Measurements from ENCODE around the gene MAPK1.
"Not testable (repeated sequence)": the region's sequence is repeated elsewhere in the genome, so short reads cannot be mapped to it uniquely, and the experiment has no call there.

GRCh38 chr22:21905234-21905633, 37.8 kb upstream of the MAPK1 start:
- TF ChIP-seq, protein P1, sequence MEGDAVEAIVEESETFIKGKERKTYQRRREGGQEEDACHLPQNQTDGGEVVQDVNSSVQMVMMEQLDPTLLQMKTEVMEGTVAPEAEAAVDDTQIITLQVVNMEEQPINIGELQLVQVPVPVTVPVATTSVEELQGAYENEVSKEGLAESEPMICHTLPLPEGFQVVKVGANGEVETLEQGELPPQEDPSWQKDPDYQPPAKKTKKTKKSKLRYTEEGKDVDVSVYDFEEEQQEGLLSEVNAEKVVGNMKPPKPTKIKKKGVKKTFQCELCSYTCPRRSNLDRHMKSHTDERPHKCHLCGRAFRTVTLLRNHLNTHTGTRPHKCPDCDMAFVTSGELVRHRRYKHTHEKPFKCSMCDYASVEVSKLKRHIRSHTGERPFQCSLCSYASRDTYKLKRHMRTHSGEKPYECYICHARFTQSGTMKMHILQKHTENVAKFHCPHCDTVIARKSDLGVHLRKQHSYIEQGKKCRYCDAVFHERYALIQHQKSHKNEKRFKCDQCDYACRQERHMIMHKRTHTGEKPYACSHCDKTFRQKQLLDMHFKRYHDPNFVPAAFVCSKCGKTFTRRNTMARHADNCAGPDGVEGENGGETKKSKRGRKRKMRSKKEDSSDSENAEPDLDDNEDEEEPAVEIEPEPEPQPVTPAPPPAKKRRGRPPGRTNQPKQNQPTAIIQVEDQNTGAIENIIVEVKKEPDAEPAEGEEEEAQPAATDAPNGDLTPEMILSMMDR (IDR thresholded peaks at IDR 0.05) = not testable (repeated sequence)
- TF ChIP-seq POLR2AphosphoS5, POLR2A (IDR thresholded peaks at IDR 0.05): not testable (repeated sequence)

Measured in upper lobe of left lung (tissue), 4 donors.